ENCODE results near the gene C1orf159.

C1orf159 gene

DNA sequence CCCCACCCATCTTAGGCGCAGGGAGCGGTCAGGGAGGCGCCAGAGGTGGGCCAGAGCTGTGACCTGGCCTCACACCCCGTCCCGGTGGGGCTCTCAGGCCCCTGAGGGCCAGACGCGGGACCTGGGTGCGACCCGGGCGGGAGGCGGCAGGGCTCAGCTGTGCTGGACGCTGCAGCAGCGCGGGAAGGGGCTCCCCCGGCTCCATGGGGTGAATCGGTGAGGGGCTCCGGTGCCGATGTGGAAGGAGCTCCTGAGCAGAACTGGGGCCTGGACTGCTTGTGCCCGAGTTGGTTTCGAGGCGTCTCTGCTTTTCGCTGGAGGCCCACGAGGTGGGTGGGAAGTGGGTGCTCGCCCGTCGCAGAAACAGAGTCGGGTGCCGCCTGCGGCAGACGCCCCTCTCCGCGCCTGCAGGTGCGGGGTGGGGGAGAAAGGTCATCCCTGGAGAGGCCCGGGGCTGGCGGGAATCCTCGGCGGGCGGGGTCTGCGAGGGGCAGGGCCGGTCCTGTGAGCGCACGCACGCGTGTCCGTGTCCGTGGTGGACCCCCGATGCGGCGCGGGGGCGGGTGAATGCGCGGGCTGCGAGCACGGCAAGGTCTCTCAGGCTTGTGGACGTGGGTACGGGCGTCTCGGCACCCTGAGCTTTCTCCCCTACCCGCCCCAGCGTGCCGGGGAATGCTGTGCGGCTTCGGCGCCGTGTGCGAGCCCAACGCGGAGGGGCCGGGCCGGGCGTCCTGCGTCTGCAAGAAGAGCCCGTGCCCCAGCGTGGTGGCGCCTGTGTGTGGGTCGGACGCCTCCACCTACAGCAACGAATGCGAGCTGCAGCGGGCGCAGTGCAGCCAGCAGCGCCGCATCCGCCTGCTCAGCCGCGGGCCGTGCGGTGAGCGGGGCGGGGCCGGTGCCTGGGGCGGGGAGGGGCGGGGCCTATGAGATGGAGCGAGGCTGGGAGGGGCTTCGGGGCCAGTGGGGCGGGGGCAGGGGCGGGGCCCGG, 75.6 kb downstream of the C1orf159 start:
- DNase-seq (ENCODE audit: low read depth in 2 of 2, low spot score in 1 of 2) = peak; percentile 31 to 59

DNA sequence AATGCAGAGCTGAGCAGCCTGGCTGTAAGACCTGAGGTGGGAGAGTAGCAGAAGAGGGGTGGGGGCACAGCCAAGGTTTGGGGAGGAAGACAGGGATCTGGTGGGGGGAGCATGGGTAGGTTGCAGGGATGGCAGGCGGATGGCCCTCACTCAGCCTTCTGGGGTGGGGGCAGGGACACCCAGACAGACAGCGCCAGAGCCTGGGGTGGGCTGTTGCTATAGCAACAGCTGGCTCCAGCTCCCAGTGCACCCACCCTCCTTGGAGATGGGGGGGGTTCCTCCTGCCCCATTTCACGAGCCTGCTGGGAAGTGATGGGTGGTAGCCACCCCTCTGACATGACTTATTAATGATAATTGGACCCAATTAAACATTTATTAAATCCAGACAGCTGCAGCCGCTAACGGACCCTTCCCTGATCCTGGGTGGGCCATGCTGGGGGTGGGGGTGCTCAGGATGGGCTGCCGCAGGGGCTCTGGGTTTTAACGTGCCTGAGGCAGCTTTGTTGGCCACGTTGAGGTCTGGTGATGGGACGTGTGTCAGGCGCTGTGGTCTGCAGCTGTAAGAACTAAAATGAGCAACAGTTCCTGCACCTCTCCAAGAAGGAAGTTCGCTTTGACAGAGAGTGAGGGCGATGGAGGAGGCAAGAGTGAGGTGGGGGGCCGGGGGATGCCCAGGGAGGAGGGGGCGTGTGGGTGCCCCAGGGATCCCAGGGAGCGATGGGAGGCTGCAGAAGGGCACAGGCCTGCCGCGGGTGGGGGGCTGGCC, 76.6 kb downstream of the C1orf159 start:
- no peak for DNase-seq (ENCODE audit: low read depth in 2 of 2, low spot score in 1 of 2)

DNA sequence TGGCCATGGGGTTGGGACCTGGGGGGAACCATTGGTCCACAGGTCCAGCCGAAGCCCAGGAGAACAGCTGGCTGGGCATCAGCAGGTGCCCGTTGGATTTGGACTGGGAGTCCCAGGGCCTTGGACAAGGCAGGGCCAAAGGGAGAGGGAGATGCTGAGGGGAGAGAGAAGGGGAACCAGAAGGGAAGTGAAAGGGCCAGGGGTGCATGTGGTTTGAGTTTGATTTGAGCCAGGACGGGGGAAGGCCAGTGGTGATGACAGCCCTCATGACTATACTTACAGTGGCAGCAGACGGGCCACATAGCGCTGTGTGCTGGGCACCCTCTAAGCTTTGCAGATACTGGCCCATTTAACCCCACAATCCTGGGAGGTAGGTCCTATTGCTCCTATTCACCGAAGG, 77.2 kb downstream of the C1orf159 start:
- DNase-seq (ENCODE audit: low read depth in 2 of 2, low spot score in 1 of 2) = no peak

DNA sequence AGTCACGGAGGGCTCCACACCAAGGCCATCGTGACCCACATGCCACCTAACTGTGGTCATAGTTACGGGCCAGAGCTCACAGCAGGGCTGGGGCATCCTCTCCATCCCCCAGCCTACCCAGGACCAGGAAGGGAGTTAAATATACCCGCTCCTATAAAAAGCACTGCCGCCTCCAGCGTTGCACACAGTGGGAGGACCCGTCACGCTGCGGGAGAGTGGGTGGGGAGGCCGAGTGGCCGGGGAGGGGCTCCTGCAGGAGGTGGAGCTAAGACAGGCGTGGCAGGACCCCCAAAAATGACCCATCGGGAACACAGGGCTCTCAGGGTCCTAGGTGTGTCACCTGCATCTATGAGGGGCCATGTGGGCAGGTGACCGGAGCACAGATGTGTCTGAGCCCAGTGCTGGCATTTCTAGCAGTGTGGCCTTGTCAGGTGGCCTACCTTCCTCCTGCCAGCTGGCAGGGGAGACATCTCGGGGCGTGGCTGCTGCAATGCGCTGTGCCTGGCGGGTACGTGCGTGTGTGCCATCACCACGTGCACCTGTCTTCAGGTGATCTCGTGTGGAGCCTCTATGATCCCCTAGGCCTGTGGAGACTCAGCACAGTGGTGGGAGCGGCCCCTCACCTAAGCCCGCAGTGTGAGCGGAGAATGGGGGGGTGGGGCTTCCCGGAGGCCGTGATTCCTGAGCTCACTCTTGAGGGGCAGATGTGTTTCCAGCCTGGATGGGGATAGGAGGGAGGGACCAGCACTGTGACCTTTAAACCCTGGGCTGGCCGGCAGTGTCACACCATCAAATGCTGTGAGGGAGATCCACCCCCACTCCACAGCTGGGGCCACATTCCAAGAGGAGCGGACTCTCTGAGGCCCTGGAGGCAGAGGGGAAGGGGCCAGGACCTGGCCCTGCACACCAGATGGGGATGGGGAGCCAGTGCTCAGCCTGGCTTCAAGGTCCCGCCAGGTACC, 78.2 kb downstream of the C1orf159 start:
- DNase-seq (ENCODE audit: low read depth in 2 of 2, low spot score in 1 of 2) = no peak

DNA sequence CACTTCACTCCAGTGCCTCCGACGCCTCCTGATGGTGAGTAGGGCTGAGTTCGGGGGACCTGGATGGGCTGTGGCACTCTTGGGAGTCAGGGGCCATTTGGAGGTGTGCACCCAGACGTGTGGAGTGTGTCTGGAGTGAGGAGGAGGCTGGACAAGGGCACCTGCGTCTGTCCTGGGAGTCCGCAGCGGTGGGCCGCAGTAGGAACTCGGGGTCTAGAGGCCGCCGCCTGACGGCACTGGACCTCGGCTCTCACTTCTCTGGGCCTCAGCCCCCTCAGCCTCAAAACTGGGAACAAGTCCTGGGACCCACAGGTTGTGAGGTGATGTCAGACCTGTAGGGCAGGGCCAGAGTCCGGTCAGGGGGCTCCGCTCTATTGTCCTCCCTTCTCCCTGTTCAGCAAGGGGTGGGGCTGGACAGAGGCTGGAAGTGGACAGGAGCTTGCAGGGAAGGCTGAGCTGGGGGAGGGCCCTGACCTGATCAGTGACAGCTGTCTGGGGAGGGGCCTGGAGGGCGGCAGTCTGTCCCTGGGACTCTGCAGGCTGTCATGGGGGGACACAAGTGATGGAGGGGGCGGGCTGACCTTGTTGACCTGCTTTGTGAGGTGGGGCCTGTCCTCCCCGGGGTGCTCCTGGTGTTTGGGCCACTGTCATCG, 80.5 kb downstream of the C1orf159 start:
- no peak for DNase-seq (ENCODE audit: low read depth in 2 of 2, low spot score in 1 of 2)

DNA sequence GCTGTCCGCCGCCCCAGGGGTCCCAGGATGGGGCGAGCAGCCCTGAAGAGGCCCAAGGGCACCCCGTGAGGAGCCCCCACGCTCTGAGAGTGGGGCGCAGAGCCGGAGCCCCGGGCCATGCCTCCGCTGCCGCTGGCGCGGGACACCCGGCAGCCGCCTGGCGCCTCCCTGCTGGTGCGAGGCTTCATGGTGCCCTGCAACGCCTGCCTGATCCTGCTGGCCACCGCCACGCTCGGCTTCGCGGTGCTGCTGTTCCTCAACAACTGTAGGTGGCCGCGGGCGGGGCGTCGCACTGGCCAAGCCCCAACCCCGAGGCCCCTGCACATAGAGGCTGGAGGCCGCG, 81.5 kb downstream of the C1orf159 start:
- DNase-seq (ENCODE audit: low read depth in 2 of 2, low spot score in 1 of 2) = no peak

DNA sequence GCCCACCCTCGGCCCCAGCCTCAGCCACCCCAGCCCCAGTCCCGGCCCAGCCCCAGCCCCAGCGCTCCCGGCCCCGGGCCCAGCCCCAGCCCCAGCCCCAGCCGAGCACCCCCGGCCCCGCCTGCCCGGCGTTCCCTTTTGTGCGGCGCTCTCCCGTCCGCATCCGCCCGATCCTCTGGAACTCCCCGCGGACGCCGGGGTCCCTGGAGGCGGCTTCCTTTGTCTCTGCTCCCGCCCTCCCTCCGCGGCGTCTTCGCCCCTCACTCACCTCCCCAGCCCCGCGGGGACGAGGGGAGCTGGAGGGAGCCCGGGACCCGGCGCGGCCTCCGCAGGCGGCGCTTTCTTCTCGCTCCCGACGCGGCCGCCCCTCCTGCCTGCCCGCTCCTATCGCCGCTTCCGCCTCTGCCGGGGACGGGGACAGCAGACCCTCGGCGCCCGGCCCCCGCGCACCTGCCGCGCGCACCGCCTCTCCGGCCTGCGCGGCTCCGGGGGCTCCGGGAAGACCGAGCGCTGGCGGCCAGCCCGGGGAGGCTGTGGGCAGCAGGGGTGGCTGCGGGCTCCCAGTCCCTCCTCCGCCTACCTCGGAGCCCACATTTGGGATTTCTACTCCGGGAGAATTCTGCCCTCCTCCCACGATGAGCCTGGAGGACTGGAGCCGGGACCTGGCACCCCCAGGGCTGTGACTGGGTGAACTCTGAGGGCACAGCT, 82.0 kb downstream of the C1orf159 start:
- DNase-seq (ENCODE audit: low read depth in 2 of 2, low spot score in 1 of 2) = no peak

DNA sequence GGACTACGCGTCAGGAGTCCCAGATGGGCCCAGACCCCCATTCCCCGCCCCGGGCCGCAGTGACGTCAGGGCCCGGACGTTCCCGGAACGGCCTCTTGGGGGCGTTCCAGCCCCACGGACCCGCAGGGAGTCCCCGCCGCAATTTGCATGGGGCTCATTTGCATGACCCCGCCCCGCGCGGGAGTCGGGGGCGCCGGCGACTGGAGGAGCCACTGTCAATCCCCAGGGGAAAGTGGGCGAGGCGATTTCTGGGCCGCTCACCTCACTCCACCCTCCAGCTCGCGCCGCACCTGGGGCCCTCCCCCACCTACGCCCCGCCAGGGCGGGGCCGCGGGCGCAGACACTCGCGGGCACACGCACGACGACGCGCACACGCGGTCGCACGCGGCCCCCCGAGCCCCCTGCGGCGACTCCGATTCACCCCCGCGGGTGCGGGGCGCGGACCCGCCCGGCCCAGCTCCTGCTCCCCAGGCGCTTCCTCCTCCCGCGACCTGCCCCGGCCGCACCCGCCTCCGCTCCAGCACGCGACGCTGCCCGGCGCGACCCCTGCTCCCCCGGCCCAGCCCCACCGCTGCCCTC, 82.8 kb downstream of the C1orf159 start:
- peak; percentile 77 to 89 for DNase-seq (ENCODE audit: low read depth in 2 of 2, low spot score in 1 of 2)

DNA sequence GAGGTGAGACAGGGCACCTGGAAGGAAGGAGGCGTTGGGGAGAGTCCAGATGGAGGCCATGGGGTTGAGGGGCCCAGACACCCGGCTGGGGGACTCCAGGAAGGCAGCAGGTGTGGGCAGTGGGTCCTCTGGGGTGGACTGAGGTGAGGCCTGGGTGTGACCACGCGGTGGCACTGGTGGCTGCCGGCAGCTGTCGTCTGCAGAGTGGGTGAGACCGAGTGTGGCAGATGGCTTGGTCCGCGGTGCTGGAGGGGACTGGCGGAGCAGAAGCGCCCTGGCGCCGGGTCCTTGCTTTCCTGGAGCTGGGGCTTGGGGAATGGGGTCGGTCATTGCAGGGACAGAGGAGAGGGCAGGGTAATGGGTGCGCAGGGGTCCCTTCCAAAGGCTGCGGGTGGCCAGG, 83.5 kb downstream of the C1orf159 start:
- no peak for DNase-seq (ENCODE audit: low read depth in 2 of 2, low spot score in 1 of 2)
